Prostate gland (tissue), 2 donors: ENCODE measurements around the gene MAGEB3. TPM values are rescaled to one million over a fixed set of nuclear protein-coding genes. Genes with fewer than 3 reads are reported as not detected.

Source experiments
- DNase-seq: peaks from one replicate; pipeline ENCODE4 v3.0.0-alpha.2; 2019; ENCODE audit warnings: low spot score
- H3K27ac ChIP-seq, 2 donors: fragments of 200-600 bp; sonication (generic); 2 replicates each; pipeline ENCODE4 v1.5.1; 2017 to 2019
- H3K27me3 ChIP-seq: fragments of 200-600 bp; sonication (generic); replicated peaks from 2 replicates; pipeline ENCODE4 v1.5.1; 2019; ENCODE audit not compliant: insufficient read depth
- H3K36me3 ChIP-seq, 2 donors: fragments of 200-600 bp; sonication (generic); 1 replicate in 1 of 2; 2 replicates in 1 of 2; pipeline versions ENCODE4 v1.5.1 to v1.8.1; 2017 to 2019
- H3K4me1 ChIP-seq: fragments of 200-600 bp; sonication (generic); replicated peaks from 2 replicates; pipeline ENCODE4 v1.5.1; 2019
- H3K4me3 ChIP-seq, 2 donors: fragments of 200-600 bp; sonication (generic); 2 replicates each; pipeline ENCODE4 v1.5.1; 2017 to 2019
- H3K9me3 ChIP-seq: fragments of 200-600 bp; sonication (generic); 2 replicates; pipeline ENCODE4 v1.5.1; 2017
- POLR2A ChIP-seq: fragments of 450-650 bp; IDR thresholded peaks from one replicate; pipeline ENCODE4 v1.6.1; 2016; ENCODE audit warnings: antibody characterized with exemption, mild to moderate bottlenecking
- POLR2AphosphoS5 ChIP-seq: sonication (generic); formaldehyde crosslinking; IDR thresholded peaks from one replicate; pipeline ENCODE4 v1.6.1; 2017; ENCODE audit warnings: antibody characterized with exemption
- WGBS: methylation state at CpG from one replicate; pipeline ENCODE4 v1.1.5; 2018; 5-methylcytosine and 5-hydroxymethylcytosine counted together
- intact Hi-C: fragments of 100-400 bp; cut with DNase I; formaldehyde crosslinking; loops from one replicate; pipeline ENCODE4 v1.14.2; 2022
- total RNA-seq, 2 donors: library from RNA; depleted of rRNA; stranded (reverse); fragments of >200 nt; gene quantifications; one replicate each; pipeline ENCODE4 v1.1.0, GENCODE V29; 2016
- TF ChIP-seq, protein P1 (sequence below), 4 experiments: fragments of 200-600 bp in 2 of 4; fragments of 450-650 bp in 2 of 4; sonication (generic) in 2 of 4; IDR thresholded peaks; 1 replicate in 3 of 4; 2 replicates in 1 of 4; pipeline ENCODE4 v1.5.1; 2016 to 2019; ENCODE audit warnings: antibody characterized with exemption in 4 of 4, mild to moderate bottlenecking in 2 of 4, moderate library complexity in 2 of 4

MAGEB3 gene
- total RNA-seq, 2 donors from 2014 or later = 14.0 TPM; not detected in 1

- H3K27me3 ChIP-seq = no peaks in the 10 kb centered on the region
- no peak overlapping the region for H3K4me3 ChIP-seq
- intact Hi-C loops = no loop called here
- TF ChIP-seq, protein P1, sequence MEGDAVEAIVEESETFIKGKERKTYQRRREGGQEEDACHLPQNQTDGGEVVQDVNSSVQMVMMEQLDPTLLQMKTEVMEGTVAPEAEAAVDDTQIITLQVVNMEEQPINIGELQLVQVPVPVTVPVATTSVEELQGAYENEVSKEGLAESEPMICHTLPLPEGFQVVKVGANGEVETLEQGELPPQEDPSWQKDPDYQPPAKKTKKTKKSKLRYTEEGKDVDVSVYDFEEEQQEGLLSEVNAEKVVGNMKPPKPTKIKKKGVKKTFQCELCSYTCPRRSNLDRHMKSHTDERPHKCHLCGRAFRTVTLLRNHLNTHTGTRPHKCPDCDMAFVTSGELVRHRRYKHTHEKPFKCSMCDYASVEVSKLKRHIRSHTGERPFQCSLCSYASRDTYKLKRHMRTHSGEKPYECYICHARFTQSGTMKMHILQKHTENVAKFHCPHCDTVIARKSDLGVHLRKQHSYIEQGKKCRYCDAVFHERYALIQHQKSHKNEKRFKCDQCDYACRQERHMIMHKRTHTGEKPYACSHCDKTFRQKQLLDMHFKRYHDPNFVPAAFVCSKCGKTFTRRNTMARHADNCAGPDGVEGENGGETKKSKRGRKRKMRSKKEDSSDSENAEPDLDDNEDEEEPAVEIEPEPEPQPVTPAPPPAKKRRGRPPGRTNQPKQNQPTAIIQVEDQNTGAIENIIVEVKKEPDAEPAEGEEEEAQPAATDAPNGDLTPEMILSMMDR (IDR thresholded peaks at IDR 0.05) = no peak
- TF ChIP-seq POLR2AphosphoS5 = no peak
- TF ChIP-seq POLR2A = no peak
- H3K36me3 ChIP-seq = no peaks in the 10 kb centered on the region
- no peaks in the 10 kb centered on the region for H3K9me3 ChIP-seq
- DNase-seq = no peak
- no peaks in the 10 kb centered on the region for H3K4me1 ChIP-seq
- H3K27ac ChIP-seq = no peak overlapping the region
- 89% methylated on average over 4 of the region's 4 CpGs for WGBS
These were observed 18.4 kb downstream of the MAGEB3 start for GRCh38 chrX:30248854-30249253.

DNA sequence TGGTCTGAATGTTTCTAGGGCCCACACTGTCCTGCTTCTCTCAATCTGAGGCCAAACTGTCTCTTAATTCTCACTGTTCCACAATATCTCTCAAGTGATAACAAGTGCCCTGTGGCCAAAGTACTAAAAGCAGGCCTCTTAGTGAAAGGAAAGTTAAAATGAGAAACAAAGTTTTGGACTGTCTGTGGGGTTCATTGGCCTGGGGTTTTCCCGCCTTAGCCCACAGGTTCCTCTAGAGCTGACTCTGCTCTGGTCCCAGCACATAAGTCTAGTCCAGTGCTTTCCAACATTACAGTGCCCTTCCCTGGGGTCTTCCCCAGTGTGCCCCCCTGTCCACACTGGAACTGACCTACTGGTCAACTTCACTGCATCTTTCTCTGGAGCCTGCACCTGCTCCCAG lies 22.8 kb downstream of the MAGEB3 start:
- no peak overlapping the region for H3K4me3 ChIP-seq
- intact Hi-C loops = no loop called here
- TF ChIP-seq, protein P1 (IDR thresholded peaks at IDR 0.05) = no peak
- TF ChIP-seq POLR2AphosphoS5 (no peak), POLR2A (no peak)
- H3K4me1 ChIP-seq = no peaks in the 10 kb centered on the region
- H3K27me3 ChIP-seq = no peaks in the 10 kb centered on the region
- no peaks in the 10 kb centered on the region for H3K9me3 ChIP-seq
- no peak overlapping the region for H3K27ac ChIP-seq
- no peak for DNase-seq
- no peaks in the 10 kb centered on the region for H3K36me3 ChIP-seq
- 100% methylated on average over 1 of the region's 1 CpG for WGBS

GRCh38 chrX:30259927-30260326 lies 29.5 kb downstream of the MAGEB3 start:
- no peaks in the 10 kb centered on the region for H3K27me3 ChIP-seq
- 67% methylated on average over 2 of the region's 2 CpGs for WGBS
- no peak overlapping the region for H3K27ac ChIP-seq
- no peak for TF ChIP-seq POLR2AphosphoS5
- H3K4me3 ChIP-seq = no peak overlapping the region
- no peaks in the 10 kb centered on the region for H3K4me1 ChIP-seq
- H3K9me3 ChIP-seq = no peaks in the 10 kb centered on the region
- no peaks in the 10 kb centered on the region for H3K36me3 ChIP-seq
- intact Hi-C loops = no loop called here
- no peak for DNase-seq

GRCh38 chrX:30261012-30261411 lies 30.6 kb downstream of the MAGEB3 start:
- intact Hi-C loops = no loop called here
- Histone ChIP-seq H3K9me3 (no peaks in the 10 kb centered on the region), H3K27ac (no peak overlapping the region), H3K4me1 (no peaks in the 10 kb centered on the region), H3K36me3 (no peaks in the 10 kb centered on the region), H3K4me3 (no peak overlapping the region), H3K27me3 (no peaks in the 10 kb centered on the region)
- DNase-seq = no peak
- TF ChIP-seq POLR2AphosphoS5 (no peak), POLR2A (no peak)
- TF ChIP-seq, protein P1 (IDR thresholded peaks at IDR 0.05) = no peak

- H3K27ac ChIP-seq = no peak overlapping the region
- DNase-seq = no peak
- intact Hi-C loops = no loop called here
- 92% methylated on average over 1 of the region's 1 CpG for WGBS
- TF ChIP-seq POLR2AphosphoS5 = no peak
- H3K36me3 ChIP-seq = no peaks in the 10 kb centered on the region
- H3K4me3 ChIP-seq = no peak overlapping the region
- no peaks in the 10 kb centered on the region for H3K9me3 ChIP-seq
- H3K4me1 ChIP-seq = no peaks in the 10 kb centered on the region
- H3K27me3 ChIP-seq = no peaks in the 10 kb centered on the region
These were observed 32.3 kb downstream of the MAGEB3 start for GRCh38 chrX:30262763-30263162.

DNA sequence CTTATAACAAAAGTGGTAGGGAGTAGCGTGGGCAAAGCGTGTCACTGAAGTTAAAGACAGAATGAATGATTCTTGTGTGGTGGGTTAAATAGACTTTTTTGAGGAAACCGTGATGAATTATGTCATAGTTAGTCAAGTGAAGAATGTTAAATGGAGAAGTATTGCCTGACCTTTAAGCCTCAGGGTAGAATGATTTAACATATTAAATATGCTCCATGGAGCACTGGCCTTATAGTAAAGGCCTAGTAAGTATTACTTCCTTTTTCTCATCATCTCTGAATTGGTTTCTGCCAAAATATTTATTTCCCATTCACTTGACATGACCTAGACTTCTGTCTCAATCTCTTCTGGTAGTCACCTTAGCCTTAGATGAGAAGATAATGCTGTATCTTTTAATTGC lies 40.2 kb downstream of the MAGEB3 start:
- no peaks in the 10 kb centered on the region for H3K9me3 ChIP-seq
- H3K27me3 ChIP-seq = no peaks in the 10 kb centered on the region
- no peak overlapping the region for H3K27ac ChIP-seq
- no peak for TF ChIP-seq POLR2AphosphoS5
- TF ChIP-seq POLR2A = no peak
- TF ChIP-seq, protein P1 (IDR thresholded peaks at IDR 0.05) = no peak
- no peaks in the 10 kb centered on the region for H3K4me1 ChIP-seq
- H3K4me3 ChIP-seq = no peak overlapping the region
- no peak for DNase-seq
- no peaks in the 10 kb centered on the region for H3K36me3 ChIP-seq
- intact Hi-C loops = loop anchor here (10.0 kb wide), 1 partner anchor 234 kb away; no protein-coding TSS in a partner anchor
- WGBS = 97% methylated on average over 3 of the region's 3 CpGs
